NCI-H2196 (cell line): Measurements from ENCODE around the gene NUP62.
"Not testable (repeated sequence)": the region's sequence is repeated elsewhere in the genome, so short reads cannot be mapped to it uniquely, and the experiment has no call there.

ENCODE experiments used
- DNase-seq: peaks from one replicate; lab custom pipeline; 2025; ENCODE audit not compliant: unreplicated experiment; lab: John Stamatoyannopoulos, UW

NUP62 gene

GRCh38 chr19:49929121-49929610, at the start of gene NUP62, which contains the start of gene ATF5:
Gene NUP62 (minus strand): TSS chr19:49929504. CDS start chr19:49909807, 19,697 bp downstream.
Gene ATF5 (plus strand): TSS chr19:49929205. CDS start chr19:49930851, 1,646 bp downstream.
- DNase-seq, result peak; percentile 94

- DNase-seq, result no peak
Observed at GRCh38 chr19:49978324-49978723, 49.0 kb upstream of the NUP62 start.

GRCh38 chr19:49977881-49978280, 48.6 kb upstream of the NUP62 start:
- no peak for DNase-seq

- no peak for DNase-seq
Observed at GRCh38 chr19:49977076-49977475, 47.8 kb upstream of the NUP62 start.

GRCh38 chr19:49976496-49976895, 47.2 kb upstream of the NUP62 start:
- DNase-seq, result no peak

- no peak for DNase-seq
Observed at GRCh38 chr19:49975051-49975450, 45.7 kb upstream of the NUP62 start.

GRCh38 chr19:49973987-49974386, 44.7 kb upstream of the NUP62 start:
- DNase-seq, result no peak

GRCh38 chr19:49972841-49973240, 43.5 kb upstream of the NUP62 start:
- DNase-seq, result no peak

GRCh38 chr19:49971991-49972411, 42.7 kb upstream of the NUP62 start:
- DNase-seq, result no peak

GRCh38 chr19:49969355-49969754, 40.1 kb upstream of the NUP62 start:
- not testable (repeated sequence) for DNase-seq

- no peak for DNase-seq
Observed at GRCh38 chr19:49968279-49968922, 39.1 kb upstream of the NUP62 start.

- not testable (repeated sequence) for DNase-seq
Observed at GRCh38 chr19:49960980-49961379, 31.7 kb upstream of the NUP62 start, which contains the start of gene SIGLEC11. Gene SIGLEC11 (minus strand): TSS chr19:49961172. CDS start chr19:49961081, 91 bp downstream.

- DNase-seq, result not testable (repeated sequence)
Observed at GRCh38 chr19:49959892-49960291, 30.6 kb upstream of the NUP62 start.

- not testable (repeated sequence) for DNase-seq
Observed at GRCh38 chr19:49958596-49958995, 29.3 kb upstream of the NUP62 start.

GRCh38 chr19:49958144-49958543, 28.8 kb upstream of the NUP62 start:
- DNase-seq, result not testable (repeated sequence)

GRCh38 chr19:49957262-49957915, 28.1 kb upstream of the NUP62 start:
- no peak for DNase-seq

- no peak for DNase-seq
Observed at GRCh38 chr19:49956115-49956495, 26.8 kb upstream of the NUP62 start.

- no peak for DNase-seq
Observed at GRCh38 chr19:49954933-49955332, 25.6 kb upstream of the NUP62 start.

- no peak for DNase-seq
Observed at GRCh38 chr19:49954092-49954829, 25.0 kb upstream of the NUP62 start.

GRCh38 chr19:49953416-49953815, 24.1 kb upstream of the NUP62 start:
- no peak for DNase-seq

- DNase-seq, result no peak
Observed at GRCh38 chr19:49952906-49953305, 23.6 kb upstream of the NUP62 start.

GRCh38 chr19:49952479-49952836, 23.2 kb upstream of the NUP62 start:
- DNase-seq, result no peak
